Astrocyte (in vitro differentiated cells and primary cell): ENCODE results near the gene CBX6.

ENCODE experiments used
- EZH2 ChIP-seq: IDR thresholded peaks from 2 replicates; pipeline ENCODE4 v1.6.1; 2012; ENCODE audit warnings: mild to moderate bottlenecking, low read length, inconsistent platforms; ENCODE audit not compliant: insufficient read depth
- TF ChIP-seq, protein P1 (sequence below): IDR thresholded peaks from 2 replicates; pipeline ENCODE4 v1.5.1; 2011; ENCODE audit warnings: low read depth, mild to moderate bottlenecking, inconsistent platforms, low read length, moderate library complexity; ENCODE audit not compliant: insufficient read depth

DNA sequence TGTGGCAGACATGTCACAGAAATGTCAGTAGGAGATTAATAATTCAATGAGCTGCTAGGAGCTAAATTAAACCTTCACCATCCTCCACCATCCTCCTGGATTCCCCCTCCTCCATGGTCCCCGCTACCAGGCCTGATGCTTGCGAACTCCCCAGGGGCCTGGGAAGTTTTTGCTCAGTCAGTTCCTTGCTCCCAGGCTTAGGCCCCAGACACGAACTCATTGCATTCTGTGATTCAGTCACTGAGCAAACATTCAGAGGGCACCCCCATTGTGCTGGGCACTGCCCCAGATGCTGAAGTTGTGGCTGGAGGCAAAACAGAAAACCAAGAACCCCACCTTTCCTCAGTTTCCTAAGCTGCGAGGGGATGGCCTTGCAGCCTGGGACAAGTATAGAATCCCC lies 42.5 kb downstream of the CBX6 start:
- TF ChIP-seq, protein P1, sequence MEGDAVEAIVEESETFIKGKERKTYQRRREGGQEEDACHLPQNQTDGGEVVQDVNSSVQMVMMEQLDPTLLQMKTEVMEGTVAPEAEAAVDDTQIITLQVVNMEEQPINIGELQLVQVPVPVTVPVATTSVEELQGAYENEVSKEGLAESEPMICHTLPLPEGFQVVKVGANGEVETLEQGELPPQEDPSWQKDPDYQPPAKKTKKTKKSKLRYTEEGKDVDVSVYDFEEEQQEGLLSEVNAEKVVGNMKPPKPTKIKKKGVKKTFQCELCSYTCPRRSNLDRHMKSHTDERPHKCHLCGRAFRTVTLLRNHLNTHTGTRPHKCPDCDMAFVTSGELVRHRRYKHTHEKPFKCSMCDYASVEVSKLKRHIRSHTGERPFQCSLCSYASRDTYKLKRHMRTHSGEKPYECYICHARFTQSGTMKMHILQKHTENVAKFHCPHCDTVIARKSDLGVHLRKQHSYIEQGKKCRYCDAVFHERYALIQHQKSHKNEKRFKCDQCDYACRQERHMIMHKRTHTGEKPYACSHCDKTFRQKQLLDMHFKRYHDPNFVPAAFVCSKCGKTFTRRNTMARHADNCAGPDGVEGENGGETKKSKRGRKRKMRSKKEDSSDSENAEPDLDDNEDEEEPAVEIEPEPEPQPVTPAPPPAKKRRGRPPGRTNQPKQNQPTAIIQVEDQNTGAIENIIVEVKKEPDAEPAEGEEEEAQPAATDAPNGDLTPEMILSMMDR: no peak
- no peak for TF ChIP-seq EZH2
